MCF 10A (cell line): ENCODE measurements around the gene HACD3. TPM values are rescaled to one million over a fixed set of nuclear protein-coding genes. Genes with fewer than 3 reads are reported as not detected.

Experiments used
- BruUV-seq: library from RNA; stranded (reverse); fragments of 400-500 nt; replicated peaks from 2 replicates; lab custom pipeline; 2021; lab: Mats Ljungman, UMichigan
- CTCF ChIA-PET: fragments of 300-600 bp; sonication (Branson Sonifier 250); formaldehyde crosslinking; extraction: SDS; loops from one replicate; lab custom pipeline; 2021; ENCODE audit warnings: antibody characterized with exemption, inconsistent platforms; lab: Yijun Ruan, JAX
- POLR2A ChIA-PET: fragments of 300-600, 350-650 bp; sonication (Branson Sonifier 250); formaldehyde crosslinking; extraction: SDS; loops from one replicate; lab custom pipeline; 2020; ENCODE audit warnings: antibody characterized with exemption, inconsistent platforms; lab: Yijun Ruan, JAX
- DNase-seq: peaks from one replicate; pipeline ENCODE4 v3.0.0-alpha.2; 2018; ENCODE audit not compliant: unreplicated experiment
- H3K27ac Mint-ChIP-seq: one replicate; pipeline ENCODE4 v1.8.0; 2022; ENCODE audit warnings: mild to moderate bottlenecking, low read depth, mixed read lengths; ENCODE audit not compliant: unreplicated experiment
- H3K27me3 Mint-ChIP-seq: one replicate; pipeline ENCODE4 v1.8.0; 2022; ENCODE audit warnings: mixed read lengths; ENCODE audit not compliant: insufficient read depth, unreplicated experiment
- H3K36me3 Mint-ChIP-seq: one replicate; pipeline ENCODE4 v1.8.0; 2022; ENCODE audit warnings: mild to moderate bottlenecking, moderate library complexity, mixed read lengths; ENCODE audit not compliant: insufficient read depth, unreplicated experiment
- H3K4me1 Mint-ChIP-seq: one replicate; pipeline ENCODE4 v1.8.0; 2022; ENCODE audit warnings: mixed read lengths; ENCODE audit not compliant: insufficient read depth, unreplicated experiment
- H3K4me3 Mint-ChIP-seq: one replicate; pipeline ENCODE4 v1.8.0; 2022; ENCODE audit warnings: mild to moderate bottlenecking, moderate library complexity, mixed read lengths; ENCODE audit not compliant: unreplicated experiment
- H3K9me3 Mint-ChIP-seq: one replicate; pipeline ENCODE4 v1.8.0; 2022; ENCODE audit warnings: mixed read lengths; ENCODE audit not compliant: unreplicated experiment
- intact Hi-C: fragments of 100-400 bp; cut with micrococcal nuclease; formaldehyde crosslinking; loops from 2 replicates; pipeline ENCODE4 v1.14.1; 2022
- total RNA-seq: library from RNA; stranded (reverse); gene quantifications from 2 replicates; pipeline ENCODE4 v1.2.3, GENCODE V29; 2022
- TF ChIP-seq, protein P1 (sequence below): fragments of 200-600 bp; IDR thresholded peaks from one replicate; pipeline ENCODE4 v1.8.0; 2022; ENCODE audit warnings: antibody characterized with exemption, mild to moderate bottlenecking; ENCODE audit not compliant: unreplicated experiment

HACD3 gene
- total RNA-seq, 1 experiment from 2014 or later = 31.4 TPM

DNA sequence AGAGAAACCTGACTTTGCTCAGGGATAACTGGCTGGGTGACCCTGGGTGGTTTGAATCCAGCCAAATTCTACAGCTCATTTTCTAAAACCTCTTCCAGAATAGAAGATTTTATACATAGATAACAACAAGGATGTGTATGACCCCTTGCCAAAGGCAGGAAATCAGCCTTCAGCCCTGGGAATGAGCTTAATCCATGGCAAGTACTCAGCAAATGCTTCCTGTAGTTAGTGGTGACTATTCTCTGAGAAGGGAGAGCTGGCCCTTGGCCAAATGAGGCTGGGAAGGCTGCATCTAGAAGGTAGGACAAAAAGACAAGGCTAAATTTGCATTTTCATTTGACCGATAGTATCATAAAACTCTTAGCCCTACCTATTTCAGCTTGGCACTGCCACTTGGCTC is 4.6 kb upstream of the HACD3 start:
- no TSS peak for BruUV-seq
- ChIA-PET POLR2A (interaction anchor here (0.5 to 1.2 kb wide), 3 partner anchors 9 to 685 kb away, joined by 3 to 6 read pairs (median 5); no protein-coding TSS in a partner anchor), CTCF (interaction anchor here (0.6 to 0.7 kb wide), 2 partner anchors 22 to 312 kb away, joined by 3 read pairs; no protein-coding TSS in a partner anchor)
- DNase-seq = peak; percentile 32
- Mint-ChIP-seq H3K9me3 (no peaks in the 10 kb centered on the region), H3K27me3 (no peaks in the 10 kb centered on the region), H3K36me3 (no peaks in the 10 kb centered on the region), H3K4me3 (no peak overlapping the region), H3K27ac (no peak overlapping the region), H3K4me1 (peaks cover 6% of the 10 kb centered on the region)
- TF ChIP-seq, protein P1, sequence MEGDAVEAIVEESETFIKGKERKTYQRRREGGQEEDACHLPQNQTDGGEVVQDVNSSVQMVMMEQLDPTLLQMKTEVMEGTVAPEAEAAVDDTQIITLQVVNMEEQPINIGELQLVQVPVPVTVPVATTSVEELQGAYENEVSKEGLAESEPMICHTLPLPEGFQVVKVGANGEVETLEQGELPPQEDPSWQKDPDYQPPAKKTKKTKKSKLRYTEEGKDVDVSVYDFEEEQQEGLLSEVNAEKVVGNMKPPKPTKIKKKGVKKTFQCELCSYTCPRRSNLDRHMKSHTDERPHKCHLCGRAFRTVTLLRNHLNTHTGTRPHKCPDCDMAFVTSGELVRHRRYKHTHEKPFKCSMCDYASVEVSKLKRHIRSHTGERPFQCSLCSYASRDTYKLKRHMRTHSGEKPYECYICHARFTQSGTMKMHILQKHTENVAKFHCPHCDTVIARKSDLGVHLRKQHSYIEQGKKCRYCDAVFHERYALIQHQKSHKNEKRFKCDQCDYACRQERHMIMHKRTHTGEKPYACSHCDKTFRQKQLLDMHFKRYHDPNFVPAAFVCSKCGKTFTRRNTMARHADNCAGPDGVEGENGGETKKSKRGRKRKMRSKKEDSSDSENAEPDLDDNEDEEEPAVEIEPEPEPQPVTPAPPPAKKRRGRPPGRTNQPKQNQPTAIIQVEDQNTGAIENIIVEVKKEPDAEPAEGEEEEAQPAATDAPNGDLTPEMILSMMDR = no peak
- intact Hi-C loops = no loop called here

- no peak for DNase-seq
- intact Hi-C loops = no loop called here
- Mint-ChIP-seq H3K9me3 (no peaks in the 10 kb centered on the region), H3K27me3 (no peaks in the 10 kb centered on the region), H3K36me3 (peaks cover 6% of the 10 kb centered on the region), H3K4me3 (no peak overlapping the region), H3K27ac (no peak overlapping the region), H3K4me1 (peaks cover 16% of the 10 kb centered on the region)
- BruUV-seq = no TSS peak
- CTCF ChIA-PET = interaction anchor here (0.8 to 1.1 kb wide), 2 partner anchors 8 to 48 kb away, joined by 3 to 6 read pairs; no protein-coding TSS in a partner anchor
- POLR2A ChIA-PET = no interaction called here
- TF ChIP-seq, protein P1 = no peak
Observed at GRCh38 chr15:65528461-65529060, 1.7 kb upstream of the HACD3 start.

DNA sequence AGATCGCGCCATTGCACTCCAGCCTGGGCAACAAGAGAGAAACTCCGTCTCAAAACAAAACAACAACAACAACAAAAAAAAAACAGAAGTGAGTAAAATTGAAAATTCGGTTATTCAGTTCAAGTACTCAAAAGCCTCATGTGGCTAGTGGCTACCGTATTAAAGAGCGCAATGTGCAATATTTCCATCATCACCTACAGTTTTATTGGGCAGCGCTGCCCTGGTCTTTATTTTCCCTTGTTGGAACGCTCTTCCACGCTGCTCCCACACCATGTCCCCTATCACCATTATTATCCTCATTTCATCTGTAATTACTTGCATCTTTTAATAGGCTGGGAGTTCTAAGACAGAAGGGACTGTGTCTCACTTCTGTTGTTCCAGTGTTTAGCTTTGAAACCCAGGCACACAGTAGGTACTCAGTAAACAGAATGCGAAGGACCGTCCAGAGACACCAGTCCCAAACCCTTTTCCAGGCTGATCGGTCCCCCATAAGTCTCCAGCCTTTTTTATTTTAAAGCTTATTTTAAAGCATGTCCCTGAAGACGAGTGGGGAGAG is 423 bp upstream of the HACD3 start:
- Mint-ChIP-seq H3K9me3 (no peaks in the 10 kb centered on the region), H3K27ac (no peak overlapping the region), H3K4me1 (peaks cover 26% of the 10 kb centered on the region), H3K36me3 (peaks cover 6% of the 10 kb centered on the region), H3K4me3 (peak overlapping the region; percentile 73), H3K27me3 (no peaks in the 10 kb centered on the region)
- CTCF ChIA-PET = interaction anchor here (0.8 to 1.1 kb wide), 2 partner anchors 49 to 327 kb away, joined by 3 read pairs; no protein-coding TSS in a partner anchor
- TF ChIP-seq, protein P1 = no peak
- intact Hi-C loops = no loop called here
- POLR2A ChIA-PET = interaction anchor here (1.0 to 1.9 kb wide), 4 partner anchors 19 to 243 kb away, joined by 3 to 10 read pairs (median 4); partner anchors contain the start of genes INTS14 and PARP16
- no peak for DNase-seq
- no TSS peak for BruUV-seq

DNA sequence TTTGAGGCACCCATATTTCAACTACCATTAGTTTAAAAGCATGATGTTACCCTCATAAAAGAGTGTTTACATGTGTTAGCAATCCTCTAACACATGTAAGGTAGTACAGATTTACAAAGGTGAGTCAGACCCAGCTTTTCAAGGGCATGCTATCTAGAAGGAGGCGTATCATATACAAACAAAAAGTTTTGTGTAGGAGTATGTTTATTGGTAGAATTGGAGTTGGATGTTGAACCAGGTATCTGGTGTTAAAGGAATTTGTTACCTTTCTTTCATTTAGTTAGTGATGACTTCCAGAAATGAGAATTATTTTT is 2.4 kb downstream of the HACD3 start:
- no peaks in the 10 kb centered on the region for H3K27me3 Mint-ChIP-seq
- peaks cover 31% of the 10 kb centered on the region for H3K4me1 Mint-ChIP-seq
- TF ChIP-seq, protein P1 = no peak
- H3K9me3 Mint-ChIP-seq = no peaks in the 10 kb centered on the region
- no TSS peak for BruUV-seq
- H3K27ac Mint-ChIP-seq = peak overlapping the region; percentile 86
- intact Hi-C loops = no loop called here
- CTCF ChIA-PET = no interaction called here
- peaks cover 6% of the 10 kb centered on the region for H3K36me3 Mint-ChIP-seq
- H3K4me3 Mint-ChIP-seq = peak overlapping the region; percentile 73
- POLR2A ChIA-PET = interaction anchor here (1.0 kb wide), 1 partner anchor 16 kb away, joined by 4 read pairs; the partner anchor contains the start of gene DPP8
- DNase-seq = peak; percentile 46
